GM12891 (cell line): ENCODE data around the gene SNX8.

Experiments
- POLR2A ChIP-seq: IDR thresholded peaks from 2 replicates; pipeline ENCODE4 v1.6.1; 2011; ENCODE audit warnings: low read depth, low read length, control low read depth
- POLR2AphosphoS5 ChIP-seq: IDR thresholded peaks from 2 replicates; pipeline ENCODE4 v1.6.1; 2011; ENCODE audit warnings: low read depth, low read length, control low read depth
- TAF1 ChIP-seq: IDR thresholded peaks from 2 replicates; pipeline ENCODE4 v1.6.1; 2011; ENCODE audit warnings: low read depth, low read length, control low read depth

DNA sequence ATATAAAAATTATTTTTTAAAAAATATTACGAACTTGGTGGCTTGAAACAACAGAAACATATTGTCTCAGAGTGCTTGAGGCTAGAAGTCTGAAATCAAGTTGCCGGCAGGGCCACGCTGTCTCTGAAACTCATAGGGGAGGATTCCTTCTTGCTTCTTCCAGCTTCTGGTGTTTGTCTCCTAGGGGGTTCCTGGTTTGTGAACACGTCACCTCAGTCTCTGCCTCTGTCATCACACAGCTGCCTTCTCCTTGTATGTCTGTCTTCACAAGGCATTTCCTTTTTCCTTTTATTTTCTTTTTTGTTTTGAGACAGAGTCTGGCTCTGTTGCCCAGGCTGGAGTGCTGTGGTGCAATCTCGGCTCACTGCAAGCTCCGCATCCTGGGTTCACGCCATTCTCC lies 12.7 kb upstream of the SNX8 start:
- TF ChIP-seq POLR2A (no peak), POLR2AphosphoS5 (no peak), TAF1 (no peak)
